ENCODE data around the gene RNF181.

DNA sequence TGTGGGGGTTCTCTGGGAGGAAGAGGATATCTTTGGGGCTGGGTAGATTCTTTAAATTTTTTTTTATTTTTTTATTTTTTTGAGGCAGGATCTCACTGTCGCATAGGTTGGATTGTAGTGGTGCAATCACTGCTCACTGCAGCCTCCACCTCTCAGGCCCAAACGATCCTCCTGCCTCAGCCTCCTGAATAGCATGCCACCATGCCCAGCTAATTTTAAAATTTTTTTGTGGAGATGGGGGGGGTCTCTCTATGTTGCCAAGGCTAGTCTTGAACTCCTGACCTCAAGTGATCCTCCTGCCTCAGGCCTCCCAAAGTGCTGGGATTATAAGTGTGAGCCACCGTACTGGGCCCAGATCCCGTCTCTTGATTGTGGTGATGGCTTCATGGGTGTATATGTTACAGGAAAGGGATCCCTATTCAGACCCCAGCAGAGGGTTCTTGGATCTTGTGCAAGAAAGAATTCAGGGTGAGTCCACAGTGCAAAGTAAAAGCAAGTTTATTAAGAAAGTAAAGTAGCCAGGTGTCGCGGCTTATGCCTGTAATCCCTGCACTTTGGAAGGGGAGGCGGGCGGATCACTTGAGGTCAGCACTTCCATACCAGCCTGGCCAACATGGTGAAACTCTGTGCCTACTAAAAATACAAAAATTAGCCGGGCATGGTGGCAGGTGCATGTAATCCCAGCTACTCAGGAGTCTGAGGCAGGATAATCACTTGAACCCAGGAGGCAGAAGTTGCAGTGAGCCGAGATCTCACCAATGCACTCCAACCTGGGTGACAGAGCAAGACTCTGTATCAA lies 18.4 kb downstream of the RNF181 start:
- no peak for TF ChIP-seq POLR2A (IDR thresholded peaks at IDR 0.05)
- TF ChIP-seq, protein P1, sequence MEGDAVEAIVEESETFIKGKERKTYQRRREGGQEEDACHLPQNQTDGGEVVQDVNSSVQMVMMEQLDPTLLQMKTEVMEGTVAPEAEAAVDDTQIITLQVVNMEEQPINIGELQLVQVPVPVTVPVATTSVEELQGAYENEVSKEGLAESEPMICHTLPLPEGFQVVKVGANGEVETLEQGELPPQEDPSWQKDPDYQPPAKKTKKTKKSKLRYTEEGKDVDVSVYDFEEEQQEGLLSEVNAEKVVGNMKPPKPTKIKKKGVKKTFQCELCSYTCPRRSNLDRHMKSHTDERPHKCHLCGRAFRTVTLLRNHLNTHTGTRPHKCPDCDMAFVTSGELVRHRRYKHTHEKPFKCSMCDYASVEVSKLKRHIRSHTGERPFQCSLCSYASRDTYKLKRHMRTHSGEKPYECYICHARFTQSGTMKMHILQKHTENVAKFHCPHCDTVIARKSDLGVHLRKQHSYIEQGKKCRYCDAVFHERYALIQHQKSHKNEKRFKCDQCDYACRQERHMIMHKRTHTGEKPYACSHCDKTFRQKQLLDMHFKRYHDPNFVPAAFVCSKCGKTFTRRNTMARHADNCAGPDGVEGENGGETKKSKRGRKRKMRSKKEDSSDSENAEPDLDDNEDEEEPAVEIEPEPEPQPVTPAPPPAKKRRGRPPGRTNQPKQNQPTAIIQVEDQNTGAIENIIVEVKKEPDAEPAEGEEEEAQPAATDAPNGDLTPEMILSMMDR (IDR thresholded peaks at IDR 0.05), result no peak
